ENCODE measurements around the gene TEX264.

- TF ChIP-seq GATA3 (IDR thresholded peaks at IDR 0.05; ENCODE audit: low read depth, low read length): no peak
- TF ChIP-seq GATA2 (IDR thresholded peaks at IDR 0.05; ENCODE audit: low read depth, low read length): no peak
Observed at GRCh38 chr3:51710631-51711351, 39.7 kb downstream of the TEX264 start.

Data from SH-SY5Y (cell line).